Prostate gland (tissue), 2 donors: ENCODE data around the gene SCOC.
"Not testable (repeated sequence)": the region's sequence is repeated elsewhere in the genome, so short reads cannot be mapped to it uniquely, and the experiment has no call there.

ENCODE experiments used
- CTCF ChIP-seq, 4 experiments: fragments of 200-600 bp in 2 of 4; fragments of 450-650 bp in 2 of 4; sonication (generic) in 2 of 4; IDR thresholded peaks; 1 replicate in 3 of 4; 2 replicates in 1 of 4; pipeline ENCODE4 v1.5.1; 2016 to 2019; ENCODE audit warnings: antibody characterized with exemption in 4 of 4, mild to moderate bottlenecking in 2 of 4, moderate library complexity in 2 of 4
- POLR2A ChIP-seq: fragments of 450-650 bp; IDR thresholded peaks from one replicate; pipeline ENCODE4 v1.6.1; 2016; ENCODE audit warnings: antibody characterized with exemption, mild to moderate bottlenecking
- POLR2AphosphoS5 ChIP-seq: sonication (generic); formaldehyde crosslinking; IDR thresholded peaks from one replicate; pipeline ENCODE4 v1.6.1; 2017; ENCODE audit warnings: antibody characterized with exemption

GRCh38 chr4:140413130-140413969 is 39.9 kb downstream of the SCOC start:
- not testable (repeated sequence) for TF ChIP-seq POLR2A; CTCF (IDR thresholded peaks at IDR 0.05); POLR2AphosphoS5
